Hematopoietic multipotent progenitor cell treated with erythropoietin and hydrocortisone succinate and interleukin-3 and kit ligand, for 17 days (in vitro differentiated cells): ENCODE results near the gene OR52R1.
"Not testable (repeated sequence)": the region's sequence is repeated elsewhere in the genome, so short reads cannot be mapped to it uniquely, and the experiment has no call there.

Source experiments
- DNase-seq: peaks from one replicate; pipeline ENCODE4 v3.0.0-alpha.2; 2015; ENCODE audit warnings: low spot score

OR52R1 gene

GRCh38 chr11:4804280-4804679 lies at the start of gene OR52R1:
Gene OR52R1 (minus strand): TSS chr11:4804380. CDS start chr11:4804380, 0 bp downstream.
- no peak for DNase-seq

GRCh38 chr11:4851033-4851432 lies 46.9 kb upstream of the OR52R1 start:
- no peak for DNase-seq

- DNase-seq = no peak
These were observed 44.8 kb upstream of the OR52R1 start, which contains the start of gene OR51S1 for GRCh38 chr11:4848908-4849532. Gene OR51S1 (minus strand): TSS chr11:4849208. CDS start chr11:4849208, 0 bp downstream.

- DNase-seq = no peak
These were observed 35.8 kb upstream of the OR52R1 start for GRCh38 chr11:4839851-4840549.

- no peak for DNase-seq
These were observed 26.7 kb upstream of the OR52R1 start for GRCh38 chr11:4830909-4831308.

- DNase-seq = no peak
These were observed 26.2 kb upstream of the OR52R1 start for GRCh38 chr11:4830346-4830745.

- DNase-seq = no peak
These were observed 22.2 kb upstream of the OR52R1 start for GRCh38 chr11:4826425-4826824.

- DNase-seq = no peak
These were observed 21.0 kb upstream of the OR52R1 start for GRCh38 chr11:4825132-4825531.

- DNase-seq = no peak
These were observed 16.8 kb upstream of the OR52R1 start, which contains the start of gene OR51F2 for GRCh38 chr11:4821021-4821420. Gene OR51F2 (plus strand): TSS chr11:4821321. CDS start chr11:4821422, 101 bp downstream.

GRCh38 chr11:4809246-4809645 lies 5.1 kb upstream of the OR52R1 start:
- DNase-seq = no peak

GRCh38 chr11:4808476-4808875 lies 4.3 kb upstream of the OR52R1 start:
- DNase-seq = no peak

- not testable (repeated sequence) for DNase-seq
These were observed 2.9 kb downstream of the OR52R1 start for GRCh38 chr11:4801316-4801715.

GRCh38 chr11:4798427-4799183 lies 5.6 kb downstream of the OR52R1 start:
- no peak for DNase-seq

- DNase-seq = no peak
These were observed 7.0 kb downstream of the OR52R1 start for GRCh38 chr11:4797206-4797605.

GRCh38 chr11:4782454-4782853 lies 21.7 kb downstream of the OR52R1 start:
- DNase-seq = no peak

- DNase-seq = no peak
These were observed 34.3 kb downstream of the OR52R1 start, which contains the start of gene OR51F1 for GRCh38 chr11:4769838-4770237. Gene OR51F1 (minus strand): TSS chr11:4769938. CDS start chr11:4769938, 0 bp downstream.

- no peak for DNase-seq
These were observed 36.1 kb downstream of the OR52R1 start for GRCh38 chr11:4768094-4768493.

- DNase-seq = no peak
These were observed 37.6 kb downstream of the OR52R1 start for GRCh38 chr11:4766420-4767043.

- no peak for DNase-seq
These were observed 41.1 kb downstream of the OR52R1 start for GRCh38 chr11:4763096-4763495.
